Cardiac muscle cell (in vitro differentiated cells and primary cell): ENCODE measurements around the gene ARFIP1. TPM values are rescaled to one million over a fixed set of nuclear protein-coding genes. Genes with fewer than 3 reads are reported as not detected.
"Not testable (repeated sequence)": the region's sequence is repeated elsewhere in the genome, so short reads cannot be mapped to it uniquely, and the experiment has no call there.

Source experiments
- DNase-seq, 2 donors: peaks; one replicate each; pipeline versions ENCODE4 v3.0.0 to v3.0.0-alpha.2; 2010 to 2017; ENCODE audit warnings: low read depth in 1 of 2, low spot score in 1 of 2
- H3K27ac ChIP-seq: fragments of 200-600 bp; sonication (generic); 2 replicates; pipeline ENCODE4 v1.5.1; 2016
- H3K27me3 ChIP-seq: fragments of 200-600 bp; sonication (generic); 2 replicates; pipeline ENCODE4 v1.6.0; 2016; ENCODE audit warnings: control low read depth
- H3K36me3 ChIP-seq: fragments of 200-600 bp; sonication (generic); 2 replicates; pipeline ENCODE4 v1.5.1; 2016; ENCODE audit warnings: control low read depth
- H3K4me1 ChIP-seq: fragments of 200-600 bp; sonication (generic); 2 replicates; pipeline ENCODE4 v1.8.1; 2017; ENCODE audit warnings: low read depth, mild to moderate bottlenecking, mixed run types
- H3K4me3 ChIP-seq: fragments of 200-600 bp; sonication (generic); 2 replicates; pipeline ENCODE4 v1.5.1; 2016; ENCODE audit warnings: mild to moderate bottlenecking
- H3K9me3 ChIP-seq: fragments of 200-600 bp; sonication (generic); 2 replicates; pipeline ENCODE4 v1.5.1; 2017; ENCODE audit warnings: low read depth, mild to moderate bottlenecking, control low read depth
- CTCF ChIP-seq: IDR thresholded peaks from 2 replicates; pipeline ENCODE4 v1.5.1; 2012; ENCODE audit warnings: low read depth, mild to moderate bottlenecking, low read length
- polyA plus RNA-seq: library from polyadenylated mRNA; unstranded; fragments of >200 nt; fragmentation: Nextera tagmentation; extraction: Ambion mirVana; gene quantifications from 2 replicates; pipeline ENCODE4 v1.2.1, GENCODE V29; 2016
- total RNA-seq: library from RNA; depleted of rRNA; stranded (reverse); fragments of >200 nt; gene quantifications from 2 replicates; pipeline ENCODE4 v1.2.3, GENCODE V29; 2016

The ARFIP1 gene
- total and polyA plus RNA-seq, 2 experiments from 2014 or later, result 19.3 to 26.9 TPM

- no peaks in the 10 kb centered on the region for H3K27me3 ChIP-seq
- no peaks in the 10 kb centered on the region for H3K36me3 ChIP-seq
- no peak overlapping the region for H3K4me3 ChIP-seq
- no peak for DNase-seq
- no peak overlapping the region for H3K27ac ChIP-seq
- H3K4me1 ChIP-seq, result no peaks in the 10 kb centered on the region
- no peaks in the 10 kb centered on the region for H3K9me3 ChIP-seq
- no peak for TF ChIP-seq CTCF
Measured at GRCh38 chr4:152825336-152825735, 45.6 kb downstream of the ARFIP1 start.

DNA sequence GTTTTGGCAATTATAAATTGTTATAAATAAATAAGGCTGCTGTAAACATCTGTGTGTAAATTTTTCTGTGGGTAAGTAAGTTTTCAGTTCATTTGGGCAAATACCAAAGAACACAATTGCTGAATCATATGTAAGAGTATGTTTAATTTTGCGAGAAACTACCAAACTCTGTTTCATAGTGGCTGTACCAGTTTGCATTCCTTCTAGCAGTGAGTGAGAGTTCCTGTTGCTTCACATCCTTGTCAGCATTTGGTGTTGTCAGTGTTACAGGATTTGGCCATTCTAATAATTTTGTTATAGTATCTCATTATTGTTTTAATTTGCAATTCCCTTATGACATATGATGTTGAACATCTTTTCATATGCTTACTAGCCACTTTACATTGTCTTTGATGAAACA lies 48.4 kb downstream of the ARFIP1 start:
- Histone ChIP-seq H3K9me3 (no peaks in the 10 kb centered on the region), H3K27me3 (no peaks in the 10 kb centered on the region), H3K4me1 (no peaks in the 10 kb centered on the region), H3K4me3 (no peak overlapping the region), H3K27ac (no peak overlapping the region), H3K36me3 (no peaks in the 10 kb centered on the region)
- no peak for TF ChIP-seq CTCF
- DNase-seq, result no peak

- DNase-seq, result no peak
- no peak overlapping the region for H3K4me3 ChIP-seq
- no peaks in the 10 kb centered on the region for H3K36me3 ChIP-seq
- TF ChIP-seq CTCF, result no peak
- no peaks in the 10 kb centered on the region for H3K27me3 ChIP-seq
- no peaks in the 10 kb centered on the region for H3K9me3 ChIP-seq
- H3K4me1 ChIP-seq, result no peaks in the 10 kb centered on the region
- no peak overlapping the region for H3K27ac ChIP-seq
Measured at GRCh38 chr4:152831416-152831815, 51.7 kb downstream of the ARFIP1 start.

GRCh38 chr4:152836936-152837335 lies 57.2 kb downstream of the ARFIP1 start:
- no peak overlapping the region for H3K27ac ChIP-seq
- H3K9me3 ChIP-seq, result no peaks in the 10 kb centered on the region
- TF ChIP-seq CTCF, result no peak
- H3K4me1 ChIP-seq, result no peaks in the 10 kb centered on the region
- no peaks in the 10 kb centered on the region for H3K27me3 ChIP-seq
- no peak for DNase-seq
- H3K4me3 ChIP-seq, result no peak overlapping the region
- no peaks in the 10 kb centered on the region for H3K36me3 ChIP-seq

DNA sequence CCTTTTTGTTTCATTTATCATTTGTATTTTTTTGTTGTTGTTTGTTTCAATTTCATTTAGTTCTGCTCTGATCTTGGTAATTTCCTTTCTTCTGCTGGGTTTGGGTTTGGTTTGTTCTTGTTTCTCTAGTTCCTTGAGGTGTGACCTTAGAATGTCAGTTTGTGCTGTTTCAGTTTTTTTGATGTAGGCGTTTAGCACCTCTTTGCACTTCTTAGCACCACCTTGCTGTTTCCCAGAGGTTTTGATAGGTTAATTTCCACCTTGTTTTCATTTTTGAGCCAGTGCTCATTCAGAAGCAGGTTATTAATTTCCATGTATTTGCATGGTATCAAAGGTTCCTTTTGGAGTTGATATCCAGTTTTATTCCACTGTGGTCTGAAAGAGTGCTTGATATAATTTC lies 60.0 kb downstream of the ARFIP1 start:
- not testable (repeated sequence) for H3K36me3 ChIP-seq, H3K27me3 ChIP-seq, H3K4me1 ChIP-seq, DNase-seq, H3K9me3 ChIP-seq, H3K27ac ChIP-seq, H3K4me3 ChIP-seq

GRCh38 chr4:152843481-152844090 lies 63.8 kb downstream of the ARFIP1 start:
- TF ChIP-seq CTCF, result no peak
- Histone ChIP-seq H3K36me3 (no peaks in the 10 kb centered on the region), H3K4me1 (no peaks in the 10 kb centered on the region), H3K27me3 (no peaks in the 10 kb centered on the region), H3K4me3 (no peak overlapping the region), H3K27ac (no peak overlapping the region), H3K9me3 (no peaks in the 10 kb centered on the region)
- DNase-seq, result no peak
